DOHH2 (cell line): ENCODE data around the gene SH3D19.

Source experiments
- H3F3A ChIP-seq: fragments of 200-600 bp; sonication (generic), shearing (Covaris generic); 2 replicates; pipeline ENCODE4 v1.6.0; 2016; ENCODE audit warnings: antibody characterized with exemption, mild to moderate bottlenecking; ENCODE audit not compliant: control insufficient read depth, insufficient read depth
- H3K27ac ChIP-seq: fragments of 200-600 bp; sonication (generic); 2 replicates; pipeline ENCODE4 v1.5.1; 2014; ENCODE audit warnings: low read depth, mild to moderate bottlenecking, low read length, moderate library complexity
- H3K27me3 ChIP-seq: fragments of 200-600 bp; sonication (generic); 2 replicates; pipeline ENCODE4 v1.6.1; 2014; ENCODE audit warnings: mild to moderate bottlenecking, low read length, mixed read lengths; ENCODE audit not compliant: control insufficient read depth
- H3K36me3 ChIP-seq: fragments of 200-600 bp; sonication (generic); 2 replicates; pipeline ENCODE4 v1.6.1; 2014; ENCODE audit warnings: mild to moderate bottlenecking, low read length, moderate library complexity, mixed read lengths; ENCODE audit not compliant: control insufficient read depth
- H3K4me1 ChIP-seq: fragments of 200-600 bp; sonication (generic); 2 replicates; pipeline ENCODE4 v1.6.1; 2014; ENCODE audit warnings: mild to moderate bottlenecking, low read length, mixed read lengths; ENCODE audit not compliant: control insufficient read depth
- H3K4me2 ChIP-seq: fragments of 200-600 bp; sonication (generic); 2 replicates; pipeline ENCODE4 v1.6.0; 2014; ENCODE audit warnings: mild to moderate bottlenecking, low read length, moderate library complexity
- H3K4me3 ChIP-seq: fragments of 200-600 bp; sonication (generic); 2 replicates; pipeline ENCODE4 v1.5.1; 2014; ENCODE audit warnings: mild to moderate bottlenecking, low read length, mixed read lengths
- H3K79me2 ChIP-seq: fragments of 200-600 bp; sonication (generic); 2 replicates; pipeline ENCODE4 v1.6.1; 2014; ENCODE audit warnings: mild to moderate bottlenecking, low read length, mixed read lengths; ENCODE audit not compliant: control insufficient read depth
- H3K9me2 ChIP-seq: fragments of 200-600 bp; sonication (generic); replicated peaks from 2 replicates; pipeline ENCODE4 v1.6.1; 2014; ENCODE audit warnings: mild to moderate bottlenecking, low read length, mixed read lengths; ENCODE audit not compliant: control insufficient read depth
- H3K9me3 ChIP-seq: fragments of 200-600 bp; sonication (generic); 2 replicates; pipeline ENCODE4 v1.6.1; 2014; ENCODE audit warnings: antibody characterized with exemption, low read length, mixed read lengths; ENCODE audit not compliant: control insufficient read depth, insufficient read depth
- H4K20me1 ChIP-seq: fragments of 200-600 bp; sonication (generic); 2 replicates; pipeline ENCODE4 v1.6.0; 2014; ENCODE audit warnings: low read depth, mild to moderate bottlenecking, antibody characterized with exemption, low read length, moderate library complexity; ENCODE audit not compliant: control insufficient read depth, insufficient read depth
- CTCF ChIP-seq: fragments of 200-600 bp; sonication (generic); IDR thresholded peaks from one replicate; pipeline ENCODE4 v1.5.1; 2014; ENCODE audit warnings: antibody characterized with exemption, mild to moderate bottlenecking, low read depth, low read length; ENCODE audit not compliant: poor library complexity, severe bottlenecking
- EZH2phosphoT487 ChIP-seq: fragments of 200-600 bp; sonication (generic); IDR thresholded peaks from 2 replicates; pipeline ENCODE4 v1.6.1; 2017; ENCODE audit warnings: borderline replicate concordance, mild to moderate bottlenecking, antibody characterized with exemption, low read length, moderate library complexity, mixed read lengths

Gene SH3D19

GRCh38 chr4:151316645-151317044 is 8.8 kb downstream of the SH3D19 start:
- Histone ChIP-seq H3K4me1 (no peaks in the 10 kb centered on the region), H3K79me2 (no peaks in the 10 kb centered on the region), H3K36me3 (no peaks in the 10 kb centered on the region), H3K4me2 (no peak overlapping the region), H3K4me3 (no peak overlapping the region), H3K27ac (no peak overlapping the region), H4K20me1 (no peaks in the 10 kb centered on the region), H3K27me3 (no peaks in the 10 kb centered on the region), H3K9me2 (no peaks in the 10 kb centered on the region), H3F3A (no peaks in the 10 kb centered on the region), H3K9me3 (no peaks in the 10 kb centered on the region)
- TF ChIP-seq EZH2phosphoT487 (no peak), CTCF (no peak)

- no peaks in the 10 kb centered on the region for H3K36me3 ChIP-seq
- H3K79me2 ChIP-seq = no peaks in the 10 kb centered on the region
- no peak overlapping the region for H3K27ac ChIP-seq
- TF ChIP-seq CTCF (no peak), EZH2phosphoT487 (no peak)
- no peaks in the 10 kb centered on the region for H3K4me1 ChIP-seq
- H3K9me3 ChIP-seq = no peaks in the 10 kb centered on the region
- H3K4me2 ChIP-seq = no peak overlapping the region
- H3K4me3 ChIP-seq = no peak overlapping the region
- no peaks in the 10 kb centered on the region for H3K9me2 ChIP-seq
- H3K27me3 ChIP-seq = no peaks in the 10 kb centered on the region
- no peaks in the 10 kb centered on the region for H4K20me1 ChIP-seq
- H3F3A ChIP-seq = no peaks in the 10 kb centered on the region
Measured at GRCh38 chr4:151315212-151315886, 10.1 kb downstream of the SH3D19 start.

GRCh38 chr4:151314479-151314878 is 10.9 kb downstream of the SH3D19 start:
- no peaks in the 10 kb centered on the region for H3F3A ChIP-seq
- H3K9me3 ChIP-seq = no peaks in the 10 kb centered on the region
- no peak overlapping the region for H3K4me3 ChIP-seq
- no peak overlapping the region for H3K27ac ChIP-seq
- H3K9me2 ChIP-seq = no peaks in the 10 kb centered on the region
- H4K20me1 ChIP-seq = no peaks in the 10 kb centered on the region
- H3K4me1 ChIP-seq = no peaks in the 10 kb centered on the region
- H3K4me2 ChIP-seq = no peak overlapping the region
- TF ChIP-seq EZH2phosphoT487 (no peak), CTCF (no peak)
- no peaks in the 10 kb centered on the region for H3K36me3 ChIP-seq
- H3K79me2 ChIP-seq = no peaks in the 10 kb centered on the region
- H3K27me3 ChIP-seq = no peaks in the 10 kb centered on the region
